WTC11 (cell line): ENCODE measurements around the gene HBG1.
A peak's percentile ranks its signal among the peaks of the same experiment; 100 is the strongest.

Source experiments
- CTCF ChIP-seq: fragments of 200-600 bp; IDR thresholded peaks from 2 replicates; pipeline ENCODE4 v1.8.0; 2022; ENCODE audit warnings: antibody characterized with exemption
- E2F4 ChIP-seq: sonication (generic); formaldehyde crosslinking; IDR thresholded peaks from 2 replicates; pipeline ENCODE4 v1.8.1; 2022; ENCODE audit warnings: low read depth, mild to moderate bottlenecking, moderate library complexity, missing genetic modification reagents, borderline replicate concordance
- FOXP4 ChIP-seq: sonication (generic); formaldehyde crosslinking; IDR thresholded peaks from 2 replicates; pipeline ENCODE4 v1.8.0; 2022; ENCODE audit warnings: mild to moderate bottlenecking, missing genetic modification reagents
- JUN ChIP-seq: sonication (generic); formaldehyde crosslinking; IDR thresholded peaks from 2 replicates; pipeline ENCODE4 v1.8.0; 2023; ENCODE audit warnings: mild to moderate bottlenecking, missing genetic modification reagents
- MYBL2 ChIP-seq: sonication (generic); formaldehyde crosslinking; IDR thresholded peaks from 2 replicates; pipeline ENCODE4 v1.8.1; 2023; ENCODE audit warnings: mild to moderate bottlenecking, moderate library complexity, missing genetic modification reagents
- ZBTB43 ChIP-seq: sonication (generic); formaldehyde crosslinking; IDR thresholded peaks from 2 replicates; pipeline ENCODE4 v1.8.1; 2023; ENCODE audit warnings: mild to moderate bottlenecking, missing genetic modification reagents
- ZNF138 ChIP-seq: sonication (generic); formaldehyde crosslinking; conservative IDR thresholded peaks from 2 replicates; pipeline ENCODE4 v1.8.1; 2022; ENCODE audit warnings: mild to moderate bottlenecking, moderate library complexity, missing genetic modification reagents

- TF ChIP-seq FOXP4 (no peak), CTCF (peak; percentile 60), ZBTB43 (CRISPR knock-in tag) (no peak), E2F4 (CRISPR knock-in tag) (no peak), MYBL2 (no peak), ZNF138 (CRISPR knock-in tag) (no peak), JUN (CRISPR knock-in tag) (no peak)
Measured at GRCh38 chr11:5291207-5291838, 41.7 kb upstream of the HBG1 start.
